HCT116 (cell line): ENCODE results near the gene CTIF. TPM values are rescaled to one million over a fixed set of nuclear protein-coding genes. Genes with fewer than 3 reads are reported as not detected.

ENCODE experiments used
- ATAC-seq: fragments of 200-7000 bp; cut with Tn5 transposase; 2 replicates; pipeline ENCODE4 v1.9.1; 2020; ENCODE audit warnings: mild to moderate bottlenecking, moderate library complexity
- BruUV-seq: library from RNA; stranded (reverse); fragments of 400-500 nt; replicated peaks from 2 replicates; lab custom pipeline; 2021; lab: Mats Ljungman, UMichigan
- CTCF ChIA-PET: fragments of 300-600 bp; sonication (Branson Sonifier 250); formaldehyde crosslinking; loops from one replicate; lab custom pipeline; 2021; ENCODE audit warnings: antibody characterized with exemption; lab: Charles Lee
- POLR2A ChIA-PET: fragments of 300-600, 350-600 bp; sonication (Branson Sonifier 250); formaldehyde crosslinking; loops from one replicate; lab custom pipeline; 2021; ENCODE audit warnings: antibody characterized with exemption; lab: Charles Lee
- RAD21 ChIA-PET, 2 experiments: fragments of 300-600 bp; sonication (Branson Sonifier 250); formaldehyde crosslinking; loops; one replicate each; lab custom pipeline; 2023; ENCODE audit warnings: low total read pairs in 2 of 2; ENCODE audit not compliant: uncharacterized antibody in 2 of 2, unreplicated experiment in 2 of 2, low non-redundant PET in 1 of 2; lab: Charles Lee
- DNase-seq: peaks from one replicate; pipeline ENCODE4 v3.0.0-alpha.2; 2010; ENCODE audit warnings: low read depth, low spot score
- H2AFZ ChIP-seq: fragments of 200-600 bp; shearing (Covaris generic), sonication (generic); 2 replicates; pipeline ENCODE4 v1.6.1; 2017; ENCODE audit warnings: low read depth, mixed run types, mixed read lengths, antibody characterized with exemption, low read length; ENCODE audit not compliant: poor library complexity, severe bottlenecking
- H3K27ac ChIP-seq: 2 replicates; pipeline ENCODE4 v1.5.1; 2012; ENCODE audit warnings: low read depth, low read length
- H3K27me3 ChIP-seq: fragments of 200-600 bp; sonication (generic); 2 replicates; pipeline ENCODE4 v1.6.1; 2016; ENCODE audit warnings: mixed run types, low read length, mixed read lengths; ENCODE audit not compliant: insufficient read depth
- H3K36me3 ChIP-seq, 2 experiments: fragments of 200-500 bp in 1 of 2; fragments of 200-600 bp in 1 of 2; sonication (Bioruptor generic) in 1 of 2; sonication (generic) in 1 of 2; 2 replicates each; pipeline versions ENCODE4 v1.5.1 to v1.6.1; 2014 to 2016; ENCODE audit warnings: low read length in 2 of 2, inconsistent platforms in 1 of 2, mixed read lengths in 1 of 2, mixed run types in 1 of 2; ENCODE audit not compliant: insufficient read depth in 2 of 2, control insufficient read depth in 1 of 2
- H3K4me1 ChIP-seq, 2 experiments: fragments of 200-600 bp in 1 of 2; sonication (generic) in 1 of 2; 2 replicates each; pipeline versions ENCODE4 v1.5.1 to v1.6.1; 2012 to 2017; ENCODE audit warnings: low read length in 2 of 2, inconsistent platforms in 1 of 2, mild to moderate bottlenecking in 1 of 2, mixed read lengths in 1 of 2, mixed run types in 1 of 2, moderate library complexity in 1 of 2; ENCODE audit not compliant: insufficient read depth in 2 of 2, control insufficient read depth in 1 of 2
- H3K4me2 ChIP-seq: fragments of 200-600 bp; sonication (generic); 2 replicates; pipeline ENCODE4 v1.6.1; 2017; ENCODE audit warnings: mixed run types, low read length, mixed read lengths
- H3K4me3 ChIP-seq, 2 experiments: fragments of 200-600 bp in 1 of 2; sonication (generic) in 1 of 2; replicated peaks in 1 of 2; 2 replicates each; pipeline ENCODE4 v1.5.1; 2011 to 2016; ENCODE audit warnings: low read length in 2 of 2, control low read depth in 1 of 2, low read depth in 1 of 2, mild to moderate bottlenecking in 1 of 2, mixed read lengths in 1 of 2, mixed run types in 1 of 2
- H3K79me2 ChIP-seq: fragments of 200-600 bp; sonication (generic); 2 replicates; pipeline ENCODE4 v1.6.1; 2017; ENCODE audit warnings: mild to moderate bottlenecking, mixed run types, low read length, moderate library complexity, mixed read lengths; ENCODE audit not compliant: insufficient read depth
- H3K9ac ChIP-seq: fragments of 200-600 bp; sonication (generic); 2 replicates; pipeline ENCODE4 v1.6.1; 2016; ENCODE audit warnings: low read length, mixed read lengths
- H3K9me2 ChIP-seq: fragments of 200-600 bp; sonication (generic), shearing (Covaris generic); 2 replicates; pipeline ENCODE4 v1.6.1; 2017; ENCODE audit warnings: mixed run types, mild to moderate bottlenecking, moderate library complexity; ENCODE audit not compliant: insufficient read depth
- H3K9me3 ChIP-seq, 2 experiments: fragments of 200-500 bp in 1 of 2; fragments of 200-600 bp in 1 of 2; sonication (Bioruptor generic) in 1 of 2; sonication (generic) in 1 of 2; 2 replicates each; pipeline ENCODE4 v1.6.1; 2014 to 2017; ENCODE audit warnings: low read length in 2 of 2, mixed read lengths in 2 of 2, inconsistent platforms in 1 of 2, low read depth in 1 of 2, mild to moderate bottlenecking in 1 of 2, mixed run types in 1 of 2, moderate library complexity in 1 of 2; ENCODE audit not compliant: control insufficient read depth in 1 of 2, insufficient read depth in 1 of 2
- H4K20me1 ChIP-seq: fragments of 200-600 bp; sonication (generic), shearing (Covaris generic); 2 replicates; pipeline ENCODE4 v1.6.1; 2017; ENCODE audit warnings: mixed run types, mild to moderate bottlenecking, moderate library complexity; ENCODE audit not compliant: insufficient read depth
- ELF1 ChIP-seq: IDR thresholded peaks from 2 replicates; pipeline ENCODE4 v1.6.1; 2012; ENCODE audit warnings: low read depth, borderline replicate concordance
- FOSL1 ChIP-seq: IDR thresholded peaks from 2 replicates; pipeline ENCODE4 v1.6.1; 2012; ENCODE audit warnings: low read depth
- JUND ChIP-seq: IDR thresholded peaks from 2 replicates; pipeline ENCODE4 v1.6.1; 2012
- POLR2AphosphoS5 ChIP-seq: IDR thresholded peaks from 2 replicates; pipeline ENCODE4 v1.6.1; 2011; ENCODE audit warnings: mild to moderate bottlenecking, low read depth, low read length, moderate library complexity
- SP1 ChIP-seq: IDR thresholded peaks from 2 replicates; pipeline ENCODE4 v1.6.1; 2012; ENCODE audit warnings: low read depth
- SRF ChIP-seq: IDR thresholded peaks from 2 replicates; pipeline ENCODE4 v1.6.1; 2012; ENCODE audit warnings: low read depth
- TCF7L2 ChIP-seq: IDR thresholded peaks from 2 replicates; pipeline ENCODE4 v1.7.0; 2011; ENCODE audit warnings: borderline replicate concordance, inconsistent platforms; ENCODE audit not compliant: insufficient read depth, insufficient read length; ENCODE audit errors: extremely low read depth
- ZFX ChIP-seq: fragments of 450-650 bp; IDR thresholded peaks from 2 replicates; pipeline ENCODE4 v1.6.1; 2017
- intact Hi-C: fragments of 100-400 bp; cut with micrococcal nuclease; formaldehyde crosslinking; loops from 2 replicates; pipeline ENCODE4 v1.10.0; 2022
- total RNA-seq: library from RNA; stranded (reverse); gene quantifications from one replicate; pipeline ENCODE4 v1.2.1, GENCODE V29; 2021; ENCODE audit not compliant: unreplicated experiment
- TF ChIP-seq, protein P1 (sequence below): IDR thresholded peaks from 2 replicates; pipeline ENCODE4 v1.6.1; 2012
- TF ChIP-seq, protein P2 (sequence below): IDR thresholded peaks from 2 replicates; pipeline ENCODE4 v1.6.1; 2012
- TF ChIP-seq, protein P3 (sequence below): IDR thresholded peaks from 2 replicates; pipeline ENCODE4 v1.6.1; 2012; ENCODE audit warnings: low read depth
- TF ChIP-seq, protein P4 (sequence below), 3 experiments: fragments of 200-600 bp in 1 of 3; sonication (generic) in 1 of 3; IDR thresholded peaks in 2 of 3; conservative IDR thresholded peaks in 1 of 3; 2 replicates each; pipeline ENCODE4 v1.5.1; 2012 to 2017; ENCODE audit warnings: low read depth in 2 of 3, low read length in 2 of 3, antibody characterized with exemption in 1 of 3, borderline replicate concordance in 1 of 3, control low read depth in 1 of 3, mild to moderate bottlenecking in 1 of 3, mixed read lengths in 1 of 3, mixed run types in 1 of 3, moderate library complexity in 1 of 3; ENCODE audit not compliant: insufficient read depth in 1 of 3

Gene CTIF
- total RNA-seq, 1 experiment from 2014 or later = 19.7 TPM

GRCh38 chr18:48860269-48861180 lies 321.7 kb downstream of the CTIF start:
- Histone ChIP-seq H3K9ac (no peak overlapping the region), H3K4me1 (peaks cover 0 to 6% of the 10 kb centered on the region in 2 experiments; a peak in 1 of 4 replicates), H3K4me2 (no peak overlapping the region), H3K36me3 (no peaks in the 10 kb centered on the region), H3K27me3 (no peaks in the 10 kb centered on the region), H3K79me2 (no peaks in the 10 kb centered on the region), H2AFZ (no peak overlapping the region), H3K9me2 (no peaks in the 10 kb centered on the region), H4K20me1 (no peaks in the 10 kb centered on the region), H3K9me3 (peaks cover 0 to 4% of the 10 kb centered on the region in 2 experiments; a peak in 1 of 4 replicates), H3K27ac (no peak overlapping the region), H3K4me3 (no peak overlapping the region)
- DNase-seq = no peak
- TF ChIP-seq SRF (no peak), ZFX (no peak), ELF1 (no peak), TCF7L2 (no peak), FOSL1 (no peak), POLR2AphosphoS5 (no peak), JUND (no peak), SP1 (no peak)
- TF ChIP-seq, protein P1, sequence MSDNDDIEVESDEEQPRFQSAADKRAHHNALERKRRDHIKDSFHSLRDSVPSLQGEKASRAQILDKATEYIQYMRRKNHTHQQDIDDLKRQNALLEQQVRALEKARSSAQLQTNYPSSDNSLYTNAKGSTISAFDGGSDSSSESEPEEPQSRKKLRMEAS = no peak
- TF ChIP-seq, protein P2, sequence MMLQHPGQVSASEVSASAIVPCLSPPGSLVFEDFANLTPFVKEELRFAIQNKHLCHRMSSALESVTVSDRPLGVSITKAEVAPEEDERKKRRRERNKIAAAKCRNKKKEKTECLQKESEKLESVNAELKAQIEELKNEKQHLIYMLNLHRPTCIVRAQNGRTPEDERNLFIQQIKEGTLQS = no peak
- TF ChIP-seq, protein P3, sequence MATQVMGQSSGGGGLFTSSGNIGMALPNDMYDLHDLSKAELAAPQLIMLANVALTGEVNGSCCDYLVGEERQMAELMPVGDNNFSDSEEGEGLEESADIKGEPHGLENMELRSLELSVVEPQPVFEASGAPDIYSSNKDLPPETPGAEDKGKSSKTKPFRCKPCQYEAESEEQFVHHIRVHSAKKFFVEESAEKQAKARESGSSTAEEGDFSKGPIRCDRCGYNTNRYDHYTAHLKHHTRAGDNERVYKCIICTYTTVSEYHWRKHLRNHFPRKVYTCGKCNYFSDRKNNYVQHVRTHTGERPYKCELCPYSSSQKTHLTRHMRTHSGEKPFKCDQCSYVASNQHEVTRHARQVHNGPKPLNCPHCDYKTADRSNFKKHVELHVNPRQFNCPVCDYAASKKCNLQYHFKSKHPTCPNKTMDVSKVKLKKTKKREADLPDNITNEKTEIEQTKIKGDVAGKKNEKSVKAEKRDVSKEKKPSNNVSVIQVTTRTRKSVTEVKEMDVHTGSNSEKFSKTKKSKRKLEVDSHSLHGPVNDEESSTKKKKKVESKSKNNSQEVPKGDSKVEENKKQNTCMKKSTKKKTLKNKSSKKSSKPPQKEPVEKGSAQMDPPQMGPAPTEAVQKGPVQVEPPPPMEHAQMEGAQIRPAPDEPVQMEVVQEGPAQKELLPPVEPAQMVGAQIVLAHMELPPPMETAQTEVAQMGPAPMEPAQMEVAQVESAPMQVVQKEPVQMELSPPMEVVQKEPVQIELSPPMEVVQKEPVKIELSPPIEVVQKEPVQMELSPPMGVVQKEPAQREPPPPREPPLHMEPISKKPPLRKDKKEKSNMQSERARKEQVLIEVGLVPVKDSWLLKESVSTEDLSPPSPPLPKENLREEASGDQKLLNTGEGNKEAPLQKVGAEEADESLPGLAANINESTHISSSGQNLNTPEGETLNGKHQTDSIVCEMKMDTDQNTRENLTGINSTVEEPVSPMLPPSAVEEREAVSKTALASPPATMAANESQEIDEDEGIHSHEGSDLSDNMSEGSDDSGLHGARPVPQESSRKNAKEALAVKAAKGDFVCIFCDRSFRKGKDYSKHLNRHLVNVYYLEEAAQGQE = no peak
- TF ChIP-seq, protein P4, sequence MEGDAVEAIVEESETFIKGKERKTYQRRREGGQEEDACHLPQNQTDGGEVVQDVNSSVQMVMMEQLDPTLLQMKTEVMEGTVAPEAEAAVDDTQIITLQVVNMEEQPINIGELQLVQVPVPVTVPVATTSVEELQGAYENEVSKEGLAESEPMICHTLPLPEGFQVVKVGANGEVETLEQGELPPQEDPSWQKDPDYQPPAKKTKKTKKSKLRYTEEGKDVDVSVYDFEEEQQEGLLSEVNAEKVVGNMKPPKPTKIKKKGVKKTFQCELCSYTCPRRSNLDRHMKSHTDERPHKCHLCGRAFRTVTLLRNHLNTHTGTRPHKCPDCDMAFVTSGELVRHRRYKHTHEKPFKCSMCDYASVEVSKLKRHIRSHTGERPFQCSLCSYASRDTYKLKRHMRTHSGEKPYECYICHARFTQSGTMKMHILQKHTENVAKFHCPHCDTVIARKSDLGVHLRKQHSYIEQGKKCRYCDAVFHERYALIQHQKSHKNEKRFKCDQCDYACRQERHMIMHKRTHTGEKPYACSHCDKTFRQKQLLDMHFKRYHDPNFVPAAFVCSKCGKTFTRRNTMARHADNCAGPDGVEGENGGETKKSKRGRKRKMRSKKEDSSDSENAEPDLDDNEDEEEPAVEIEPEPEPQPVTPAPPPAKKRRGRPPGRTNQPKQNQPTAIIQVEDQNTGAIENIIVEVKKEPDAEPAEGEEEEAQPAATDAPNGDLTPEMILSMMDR (IDR thresholded peaks at IDR 0.05 in 2 of 3, conservative IDR thresholded peaks at IDR 0.05 in 1 of 3; ENCODE audit: borderline replicate concordance in 1 of 3, insufficient read depth in 1 of 3, low read depth in 2 of 3, low read length in 2 of 3) = no peak
- CTCF ChIA-PET = no interaction called here
- intact Hi-C loops = no loop called here
- POLR2A ChIA-PET = no interaction called here
- BruUV-seq = no TSS peak
- no peak for ATAC-seq
- RAD21 ChIA-PET = no interaction called here
